K562 (cell line): ENCODE data around the gene TMEM214.

Source experiments
- CEBPB ChIP-seq: fragments of 450-650 bp; IDR thresholded peaks from 2 replicates; pipeline ENCODE4 v1.6.1; 2016; ENCODE audit warnings: missing genetic modification characterization, missing compliant biosample characterization
- CREM ChIP-seq: IDR thresholded peaks from 2 replicates; pipeline ENCODE4 v1.6.1; 2014; ENCODE audit warnings: antibody characterized with exemption, low read depth
- CTCF ChIP-seq, 3 experiments: IDR thresholded peaks in 2 of 3; conservative IDR thresholded peaks in 1 of 3; 2 replicates each; pipeline ENCODE4 v1.5.1; 2011 to 2012; ENCODE audit warnings: low read length in 3 of 3, mild to moderate bottlenecking in 3 of 3, control low read depth in 2 of 3, improper control_type of control experiment in 1 of 3, inconsistent platforms in 1 of 3, low read depth in 1 of 3, mixed read lengths in 1 of 3, moderate library complexity in 1 of 3; ENCODE audit not compliant: insufficient read depth in 2 of 3
- ERF ChIP-seq: fragments of 450-650 bp; formaldehyde crosslinking; IDR thresholded peaks from 2 replicates; pipeline ENCODE4 v1.4.0; 2020; ENCODE audit warnings: mild to moderate bottlenecking, mixed read lengths
- MXI1 ChIP-seq: IDR thresholded peaks from 2 replicates; pipeline ENCODE4 v1.6.1; 2011; ENCODE audit warnings: low read depth, mild to moderate bottlenecking, improper control_type of control experiment, low read length
- NCOA4 ChIP-seq: fragments of 450-650 bp; IDR thresholded peaks from 2 replicates; pipeline ENCODE4 v1.6.1; 2018; ENCODE audit warnings: mild to moderate bottlenecking; ENCODE audit not compliant: partially characterized antibody
- RFX5 ChIP-seq: IDR thresholded peaks from 2 replicates; pipeline ENCODE4 v1.6.1; 2011; ENCODE audit warnings: low read depth, mild to moderate bottlenecking, improper control_type of control experiment, low read length
- TARDBP ChIP-seq: fragments of 450-650 bp; IDR thresholded peaks from 2 replicates; pipeline ENCODE4 v1.6.1; 2016
- TEAD2 ChIP-seq: fragments of 450-650 bp; IDR thresholded peaks from 2 replicates; pipeline ENCODE4 v1.6.1; 2016; ENCODE audit warnings: missing genetic modification characterization, control low read depth, missing compliant biosample characterization

DNA sequence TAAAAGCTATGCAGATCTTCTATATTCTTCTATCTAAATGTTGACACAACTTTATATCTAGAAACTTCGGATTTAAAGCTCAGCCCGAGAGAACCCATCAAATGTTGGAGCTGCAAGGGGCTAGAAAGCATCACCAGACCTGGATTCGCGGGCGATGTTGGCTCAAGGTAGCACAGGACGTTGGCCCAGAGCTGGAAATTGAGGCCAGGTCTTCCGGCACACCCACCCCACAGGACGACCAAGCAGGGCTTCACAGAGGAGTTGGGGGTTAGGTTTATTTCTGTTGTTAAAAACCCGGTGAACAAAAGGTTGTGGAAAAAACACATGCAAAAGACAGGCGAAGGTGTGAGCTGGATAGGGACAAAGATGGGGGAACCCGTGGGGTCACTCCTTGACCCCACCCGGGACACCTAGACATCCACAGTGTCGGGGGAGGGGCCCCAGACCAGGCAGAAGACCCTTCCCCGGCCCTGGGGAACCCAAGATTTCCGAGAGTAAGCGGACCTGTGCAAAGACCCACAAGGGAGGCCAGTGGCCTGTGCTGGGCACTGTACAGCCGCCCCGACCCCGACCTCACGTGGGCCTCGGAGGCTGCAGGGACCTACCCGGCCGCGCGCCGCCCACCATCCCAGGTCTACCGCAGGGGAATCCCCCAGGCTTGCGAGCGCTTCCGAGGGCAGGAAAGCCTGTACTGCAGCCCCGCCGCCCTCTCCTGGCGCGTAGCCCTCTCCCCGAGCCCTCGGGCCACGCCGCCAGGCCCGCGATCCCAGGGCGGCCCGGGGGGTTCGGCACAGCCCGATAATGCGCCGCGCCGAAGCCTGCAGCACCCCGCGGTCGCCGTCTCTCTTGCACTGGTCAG is 16.9 kb downstream of the TMEM214 start:
- TF ChIP-seq TARDBP (no peak), ERF (CRISPR knock-in tag) (no peak), MXI1 (no peak), RFX5 (no peak), CREM (no peak), TEAD2 (tag) (no peak), CTCF (IDR thresholded peaks at IDR 0.05 in 2 of 3, conservative IDR thresholded peaks at IDR 0.05 in 1 of 3; ENCODE audit: insufficient read depth in 2 of 3, low read depth in 1 of 3, low read length in 3 of 3) (no peak), CEBPB (tag) (no peak), NCOA4 (no peak)
